ENCODE results near the gene OR52B6.
"Not testable (repeated sequence)": the region's sequence is repeated elsewhere in the genome, so short reads cannot be mapped to it uniquely, and the experiment has no call there.

DNA sequence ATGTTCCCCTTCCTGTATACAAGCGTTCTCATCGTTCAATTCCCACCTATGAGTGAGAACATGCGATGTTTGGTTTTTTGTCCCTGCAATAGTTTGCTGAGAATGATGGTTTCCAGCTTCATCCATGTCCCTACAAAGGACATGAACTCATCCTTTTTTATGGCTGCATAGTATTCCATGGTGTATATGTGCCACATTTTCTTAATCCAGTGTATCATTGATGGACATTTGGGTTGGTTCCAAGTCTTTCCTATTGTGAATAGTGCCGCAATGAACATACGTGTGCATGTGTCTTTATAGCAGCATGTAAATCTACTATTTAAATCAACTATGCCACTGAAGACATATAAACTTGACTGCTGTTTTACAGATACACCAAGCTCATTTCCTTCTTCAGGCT lies 3.8 kb downstream of the OR52B6 start:
- not testable (repeated sequence) for TF ChIP-seq POLR2A (IDR thresholded peaks at IDR 0.05)
- TF ChIP-seq, protein P1, sequence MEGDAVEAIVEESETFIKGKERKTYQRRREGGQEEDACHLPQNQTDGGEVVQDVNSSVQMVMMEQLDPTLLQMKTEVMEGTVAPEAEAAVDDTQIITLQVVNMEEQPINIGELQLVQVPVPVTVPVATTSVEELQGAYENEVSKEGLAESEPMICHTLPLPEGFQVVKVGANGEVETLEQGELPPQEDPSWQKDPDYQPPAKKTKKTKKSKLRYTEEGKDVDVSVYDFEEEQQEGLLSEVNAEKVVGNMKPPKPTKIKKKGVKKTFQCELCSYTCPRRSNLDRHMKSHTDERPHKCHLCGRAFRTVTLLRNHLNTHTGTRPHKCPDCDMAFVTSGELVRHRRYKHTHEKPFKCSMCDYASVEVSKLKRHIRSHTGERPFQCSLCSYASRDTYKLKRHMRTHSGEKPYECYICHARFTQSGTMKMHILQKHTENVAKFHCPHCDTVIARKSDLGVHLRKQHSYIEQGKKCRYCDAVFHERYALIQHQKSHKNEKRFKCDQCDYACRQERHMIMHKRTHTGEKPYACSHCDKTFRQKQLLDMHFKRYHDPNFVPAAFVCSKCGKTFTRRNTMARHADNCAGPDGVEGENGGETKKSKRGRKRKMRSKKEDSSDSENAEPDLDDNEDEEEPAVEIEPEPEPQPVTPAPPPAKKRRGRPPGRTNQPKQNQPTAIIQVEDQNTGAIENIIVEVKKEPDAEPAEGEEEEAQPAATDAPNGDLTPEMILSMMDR (IDR thresholded peaks at IDR 0.05 in 8 of 11, conservative IDR thresholded peaks at IDR 0.05 in 3 of 11): not testable (repeated sequence)
